Hematopoietic multipotent progenitor cell treated with erythropoietin and hydrocortisone succinate and interleukin-3 and kit ligand, for 15 days (in vitro differentiated cells): ENCODE results near the gene C10orf120.

Experiments used
- DNase-seq: peaks from one replicate; pipeline ENCODE4 v3.0.0-alpha.2; 2015; ENCODE audit warnings: low spot score

The C10orf120 gene

DNA sequence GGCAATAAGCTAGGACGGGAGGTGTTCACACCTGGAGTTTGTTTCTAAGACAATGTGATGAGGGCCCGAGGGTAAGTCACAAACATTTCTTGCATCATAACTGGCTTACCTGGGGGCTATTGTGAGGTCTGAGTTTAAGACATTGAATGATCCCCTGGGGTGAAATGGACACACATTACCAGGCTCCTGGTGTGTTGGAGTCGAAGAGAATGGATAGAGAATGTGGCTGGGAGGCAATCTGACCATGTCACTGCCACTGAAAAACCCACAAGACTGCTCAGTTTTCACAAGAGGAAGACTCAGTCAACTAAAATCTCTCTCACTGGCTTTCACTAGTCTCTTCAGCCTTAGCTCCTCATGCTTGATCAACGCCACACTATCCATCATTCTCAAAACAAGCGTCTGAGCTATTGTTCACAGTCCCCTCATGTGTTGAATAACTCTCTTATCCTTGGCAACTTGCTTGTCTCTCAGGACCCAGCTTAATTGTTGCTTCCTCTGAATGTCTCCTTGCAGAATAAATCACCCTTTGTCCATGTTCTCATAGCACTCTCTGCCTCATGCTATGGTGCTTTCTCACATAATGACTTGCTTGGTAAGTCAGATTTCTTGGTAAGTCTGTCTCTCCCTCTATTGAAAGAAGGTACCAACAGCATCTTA, at the start of gene C10orf120:
TSS of gene C10orf120 (minus strand) at position 51 of the 660 bp plus-strand sequence. CDS start 56 bp downstream, outside the sequence.
- DNase-seq, result no peak

GRCh38 chr10:122748496-122748895, 48.9 kb upstream of the C10orf120 start:
- no peak for DNase-seq

GRCh38 chr10:122746408-122746807, 46.8 kb upstream of the C10orf120 start:
- DNase-seq, result no peak

- DNase-seq, result no peak
These were observed 44.6 kb upstream of the C10orf120 start for GRCh38 chr10:122744257-122744656.

DNA sequence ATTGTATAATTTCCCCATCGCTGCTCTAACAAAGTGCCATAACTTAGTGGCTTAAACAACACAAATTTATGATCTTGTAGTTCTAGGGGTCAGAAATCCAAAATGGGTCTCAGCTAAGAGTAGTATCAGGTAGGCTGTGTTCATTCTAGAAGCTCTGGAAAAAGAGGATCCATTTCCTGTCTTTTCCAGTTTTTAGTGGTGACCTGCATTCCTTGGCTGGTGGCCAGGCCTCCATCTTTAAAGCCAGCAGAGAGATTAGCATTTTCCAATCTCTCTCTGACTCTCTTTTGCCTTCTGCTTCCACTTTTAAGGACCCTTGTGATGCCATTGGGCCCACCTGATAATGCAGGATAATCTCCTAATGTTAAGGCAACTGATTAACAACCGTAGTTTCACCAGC, 41.0 kb upstream of the C10orf120 start:
- no peak for DNase-seq

- no peak for DNase-seq
These were observed 38.4 kb upstream of the C10orf120 start for GRCh38 chr10:122738031-122738430.

- DNase-seq, result no peak
These were observed 34.5 kb upstream of the C10orf120 start for GRCh38 chr10:122733931-122734665.

DNA sequence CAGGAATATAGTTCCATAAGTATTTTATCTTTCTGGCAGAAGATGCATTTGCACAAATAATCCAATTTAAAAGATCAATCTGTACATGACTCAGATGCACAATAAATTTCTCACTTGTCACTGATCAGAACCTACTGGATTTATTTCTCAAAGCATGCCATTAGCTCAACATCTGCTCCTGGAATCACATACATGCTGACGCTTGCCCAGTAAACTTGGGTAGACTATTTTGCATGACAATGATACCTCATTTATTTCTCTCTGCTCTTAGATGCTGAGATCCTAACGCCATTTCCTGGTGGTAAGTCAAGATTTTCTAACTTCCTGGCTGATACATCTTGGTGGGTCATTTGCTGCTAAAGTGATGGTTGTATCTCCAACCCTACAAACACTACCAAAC, 33.8 kb upstream of the C10orf120 start:
- no peak for DNase-seq

DNA sequence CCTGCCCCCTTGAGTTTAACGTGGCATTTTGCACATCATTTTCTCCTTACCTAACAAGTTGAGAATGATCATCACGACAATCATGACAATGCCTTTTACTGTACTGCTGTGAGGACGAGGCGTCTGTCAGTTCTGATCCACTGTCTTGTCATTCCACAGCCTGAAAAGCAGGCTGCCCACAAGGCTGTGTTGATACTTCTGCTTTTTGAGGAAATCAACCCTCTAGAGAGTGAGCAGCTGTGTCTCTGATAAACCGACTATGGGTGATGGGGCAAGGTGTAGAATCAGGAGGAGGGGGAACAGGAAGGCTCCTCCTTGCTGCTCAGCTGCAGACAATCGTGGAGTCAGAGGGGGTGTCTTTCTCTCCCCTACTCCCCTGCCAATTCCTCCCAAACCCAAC, 30.6 kb upstream of the C10orf120 start:
- no peak for DNase-seq

- DNase-seq, result no peak
These were observed 29.5 kb upstream of the C10orf120 start for GRCh38 chr10:122729126-122729525.

DNA sequence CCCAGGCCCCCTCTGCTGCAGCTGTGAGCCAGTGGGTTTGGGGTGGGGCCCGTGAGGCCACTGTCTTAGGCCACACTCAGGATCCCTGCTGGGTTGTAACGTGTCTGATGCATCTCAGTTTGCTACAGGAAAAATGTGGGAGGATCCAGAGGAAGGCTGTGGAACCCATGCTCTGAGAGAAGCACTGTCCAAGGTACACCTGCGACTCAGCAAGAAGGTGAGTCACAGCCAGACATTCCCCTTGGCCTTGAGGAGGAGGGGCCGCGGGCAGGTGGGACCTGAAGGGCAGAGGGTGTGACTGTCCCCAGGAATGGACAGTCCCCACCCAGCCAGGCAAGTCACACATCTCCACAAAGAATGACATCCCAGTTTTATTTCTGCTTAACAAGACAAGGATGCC, 27.8 kb upstream of the C10orf120 start:
- DNase-seq, result no peak

DNA sequence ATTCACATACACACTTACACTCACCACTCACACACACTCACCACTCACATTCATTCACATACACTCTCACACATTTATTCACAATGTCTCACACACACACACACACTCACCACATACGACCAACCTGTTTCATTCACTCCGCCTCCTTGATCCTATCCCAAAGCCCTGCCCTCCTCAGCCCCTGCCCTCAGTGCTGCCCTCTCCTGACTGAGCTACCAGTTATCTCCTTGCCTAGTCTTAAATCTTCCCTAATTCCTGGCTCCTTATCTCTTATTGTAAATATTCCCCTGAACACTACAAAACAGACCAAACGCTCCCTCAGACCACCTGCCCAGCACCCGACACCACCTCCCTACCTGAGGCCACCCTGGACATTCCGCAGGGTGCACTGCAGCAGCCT, 26.1 kb upstream of the C10orf120 start:
- no peak for DNase-seq

GRCh38 chr10:122725006-122725405, 25.4 kb upstream of the C10orf120 start:
- DNase-seq, result no peak

DNA sequence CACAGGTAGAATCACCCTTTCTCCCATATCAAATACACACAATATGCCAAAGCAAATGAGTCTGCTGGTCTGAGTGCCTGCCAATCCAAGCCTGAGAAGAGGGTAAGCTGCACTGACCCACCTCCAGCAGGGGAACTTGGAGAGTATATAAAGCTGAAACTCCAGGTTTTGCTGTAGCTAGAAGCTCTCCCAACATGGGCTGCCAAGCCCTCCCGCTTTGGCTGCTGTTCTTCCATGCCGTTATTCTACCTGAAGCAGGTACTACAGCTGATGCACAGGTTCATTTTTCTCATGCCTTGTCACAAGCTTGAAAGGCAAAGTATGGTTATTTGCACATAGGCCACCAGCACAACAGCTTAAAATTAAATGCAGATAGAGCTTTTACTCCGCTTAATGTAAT, 21.5 kb upstream of the C10orf120 start:
- no peak for DNase-seq

GRCh38 chr10:122716025-122716424, 16.4 kb upstream of the C10orf120 start:
- no peak for DNase-seq

DNA sequence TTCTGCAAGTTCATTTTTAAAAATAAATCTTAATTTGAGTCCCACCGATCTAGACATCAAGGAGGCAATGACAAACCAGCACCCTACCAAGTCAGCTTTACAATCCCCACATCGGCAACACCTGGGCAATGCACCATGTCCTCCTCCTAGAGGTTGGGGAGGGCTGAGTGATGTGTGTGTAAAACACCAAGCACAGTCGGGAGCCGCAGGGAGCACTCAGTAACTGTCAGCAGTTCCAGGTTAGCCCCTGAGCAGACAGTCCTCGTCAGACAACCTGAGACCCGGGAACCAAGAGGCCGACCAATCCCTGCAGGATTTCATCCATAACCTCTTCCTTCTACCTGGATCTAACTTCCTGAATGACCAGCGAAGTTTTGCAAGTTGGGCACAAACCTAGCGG, 15.9 kb upstream of the C10orf120 start:
- no peak for DNase-seq

GRCh38 chr10:122713091-122713885, 13.6 kb upstream of the C10orf120 start:
- DNase-seq, result no peak

DNA sequence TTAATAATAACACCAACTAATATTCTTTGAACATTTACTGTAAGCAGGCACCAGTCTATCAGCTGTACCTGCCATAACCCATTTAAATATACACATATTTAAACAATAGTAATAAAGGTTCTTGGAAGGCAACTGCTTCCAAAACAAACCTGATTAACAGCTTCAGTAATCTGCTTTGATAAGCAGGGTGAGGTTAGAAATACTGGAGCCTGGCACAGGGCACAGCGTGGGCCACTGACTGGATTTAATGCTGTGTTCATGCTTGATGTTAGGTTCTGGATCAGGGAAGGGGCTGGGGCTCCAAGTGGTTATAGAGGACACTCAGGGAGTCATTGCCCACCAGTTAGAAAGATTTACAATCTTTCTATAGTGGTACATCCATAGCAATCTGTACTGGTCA, 10.9 kb upstream of the C10orf120 start:
- DNase-seq, result no peak

- DNase-seq, result no peak
These were observed 10.3 kb upstream of the C10orf120 start for GRCh38 chr10:122709971-122710370.

DNA sequence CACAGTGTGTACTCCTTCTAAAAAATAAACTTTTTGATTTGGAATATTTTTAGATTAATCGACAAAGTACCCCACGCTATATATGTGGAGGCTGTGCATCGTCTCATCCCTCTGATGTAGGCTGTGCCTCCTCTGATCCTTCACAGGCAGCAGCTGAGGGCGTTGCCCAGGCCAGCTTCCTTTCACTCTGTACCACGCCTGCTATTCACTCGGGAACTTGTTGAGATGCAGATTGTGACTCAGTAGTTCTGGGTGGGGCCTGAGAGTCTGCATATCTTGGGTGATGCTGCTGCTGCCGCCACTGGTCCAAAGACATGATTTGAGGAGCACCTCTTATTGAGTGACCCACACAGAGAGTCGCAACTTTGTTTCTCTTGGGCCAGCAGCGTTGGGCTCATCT, 7.9 kb upstream of the C10orf120 start:
- no peak for DNase-seq

- DNase-seq, result no peak
These were observed 7.3 kb upstream of the C10orf120 start for GRCh38 chr10:122706947-122707346.

DNA sequence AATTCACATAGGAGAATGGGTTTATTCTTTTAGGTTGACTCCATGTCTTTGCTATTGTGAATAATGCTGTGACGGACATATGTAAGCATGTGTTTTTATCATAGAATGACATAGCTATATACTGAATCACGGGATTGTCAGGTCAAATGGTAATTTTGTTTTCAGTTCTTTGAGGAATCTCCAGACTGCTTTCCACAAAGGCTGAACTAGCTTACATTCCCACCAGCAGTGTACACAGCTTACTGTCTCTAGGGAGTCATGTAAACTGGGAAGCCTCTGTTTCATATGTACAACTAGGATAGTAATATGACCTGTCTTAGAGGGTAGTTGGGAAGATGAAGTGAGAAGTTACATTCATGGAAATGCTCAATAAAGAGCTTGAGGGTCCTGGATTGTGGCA, 6.8 kb upstream of the C10orf120 start:
- DNase-seq, result no peak
